Fibroblast of the conjunctiva (primary cell): ENCODE measurements around the gene CSE1L.
"Not testable (repeated sequence)": the region's sequence is repeated elsewhere in the genome, so short reads cannot be mapped to it uniquely, and the experiment has no call there.

Experiments
- DNase-seq: peaks from one replicate; pipeline ENCODE4 v3.0.0-alpha.2; 2010; ENCODE audit warnings: low read depth

CSE1L gene, protein sequence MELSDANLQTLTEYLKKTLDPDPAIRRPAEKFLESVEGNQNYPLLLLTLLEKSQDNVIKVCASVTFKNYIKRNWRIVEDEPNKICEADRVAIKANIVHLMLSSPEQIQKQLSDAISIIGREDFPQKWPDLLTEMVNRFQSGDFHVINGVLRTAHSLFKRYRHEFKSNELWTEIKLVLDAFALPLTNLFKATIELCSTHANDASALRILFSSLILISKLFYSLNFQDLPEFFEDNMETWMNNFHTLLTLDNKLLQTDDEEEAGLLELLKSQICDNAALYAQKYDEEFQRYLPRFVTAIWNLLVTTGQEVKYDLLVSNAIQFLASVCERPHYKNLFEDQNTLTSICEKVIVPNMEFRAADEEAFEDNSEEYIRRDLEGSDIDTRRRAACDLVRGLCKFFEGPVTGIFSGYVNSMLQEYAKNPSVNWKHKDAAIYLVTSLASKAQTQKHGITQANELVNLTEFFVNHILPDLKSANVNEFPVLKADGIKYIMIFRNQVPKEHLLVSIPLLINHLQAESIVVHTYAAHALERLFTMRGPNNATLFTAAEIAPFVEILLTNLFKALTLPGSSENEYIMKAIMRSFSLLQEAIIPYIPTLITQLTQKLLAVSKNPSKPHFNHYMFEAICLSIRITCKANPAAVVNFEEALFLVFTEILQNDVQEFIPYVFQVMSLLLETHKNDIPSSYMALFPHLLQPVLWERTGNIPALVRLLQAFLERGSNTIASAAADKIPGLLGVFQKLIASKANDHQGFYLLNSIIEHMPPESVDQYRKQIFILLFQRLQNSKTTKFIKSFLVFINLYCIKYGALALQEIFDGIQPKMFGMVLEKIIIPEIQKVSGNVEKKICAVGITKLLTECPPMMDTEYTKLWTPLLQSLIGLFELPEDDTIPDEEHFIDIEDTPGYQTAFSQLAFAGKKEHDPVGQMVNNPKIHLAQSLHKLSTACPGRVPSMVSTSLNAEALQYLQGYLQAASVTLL

DNA sequence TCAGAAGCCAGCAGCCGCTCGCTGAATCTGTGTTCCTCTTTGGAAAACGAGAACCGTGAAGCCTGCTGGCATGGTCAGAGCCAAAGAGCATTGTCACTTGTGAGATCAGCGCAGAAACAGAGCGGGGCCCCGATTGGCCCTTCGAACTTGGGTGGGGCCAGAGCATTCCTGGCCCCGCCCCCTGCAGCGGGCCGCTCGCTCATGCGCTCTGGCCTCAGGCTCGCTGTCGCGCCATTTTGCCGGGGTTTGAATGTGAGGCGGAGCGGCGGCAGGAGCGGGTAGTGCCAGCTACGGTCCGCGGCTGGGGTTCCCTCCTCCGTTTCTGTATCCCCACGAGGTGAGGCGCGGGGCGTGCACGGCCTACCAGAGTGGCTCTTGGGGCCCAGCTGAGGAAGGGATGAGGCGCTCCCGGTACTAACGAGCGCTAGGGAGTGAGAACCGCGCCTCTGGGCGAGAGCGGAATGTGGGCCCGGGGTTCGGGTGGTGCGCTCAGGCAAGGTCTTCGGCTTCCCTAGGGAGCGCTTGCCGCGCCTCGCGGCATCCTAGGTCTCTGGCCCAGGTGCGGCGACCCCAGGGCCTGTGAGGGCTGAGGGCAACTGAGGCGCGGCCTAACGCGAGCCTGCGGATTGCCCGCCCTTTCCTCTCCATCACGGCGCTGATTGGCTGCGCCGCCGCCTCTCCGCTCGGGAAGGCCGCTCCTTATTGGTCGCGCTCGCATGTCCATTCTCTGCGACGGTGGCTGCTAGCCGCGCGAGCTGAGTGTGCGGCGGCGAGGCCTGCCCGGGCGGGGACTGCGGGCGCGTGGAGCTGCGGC is at the start of gene CSE1L:
Gene CSE1L, plus strand, starts transcription at position 226 of the 814 bp plus-strand sequence. CDS start 12,152 bp downstream, outside the sequence.
- peak; percentile 90 for DNase-seq

- no peak for DNase-seq
These were observed 45.9 kb upstream of the CSE1L start for GRCh38 chr20:48999890-49000870.

GRCh38 chr20:49001741-49002140 is 44.4 kb upstream of the CSE1L start:
- DNase-seq, result no peak

DNA sequence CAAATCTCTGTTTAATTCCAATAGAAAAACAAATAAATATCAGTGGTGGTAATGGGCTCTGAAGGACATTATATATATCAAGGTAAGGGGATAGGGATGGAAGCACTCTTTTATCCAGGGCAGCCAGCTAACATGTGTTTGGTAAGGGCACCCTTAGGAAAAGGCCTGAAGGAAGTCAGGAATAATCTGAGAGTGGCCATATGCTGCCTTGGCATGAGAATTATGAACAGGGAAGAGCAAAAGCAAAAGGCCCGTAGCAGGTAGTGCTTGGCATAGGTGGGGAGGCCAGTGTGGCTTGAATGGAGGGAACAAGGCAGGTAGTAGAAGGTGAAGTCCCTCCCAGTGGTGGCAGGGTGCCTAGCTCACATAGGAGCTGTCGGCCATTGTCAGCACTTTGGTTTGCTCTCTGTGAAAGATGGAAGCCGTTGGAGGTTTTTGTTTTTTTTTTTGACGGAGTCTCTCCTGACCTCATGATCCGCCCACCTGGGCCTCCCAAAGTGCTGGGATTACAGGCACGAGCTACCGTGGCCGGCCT is 39.6 kb upstream of the CSE1L start:
- no peak for DNase-seq

- DNase-seq, result no peak
These were observed 36.0 kb upstream of the CSE1L start for GRCh38 chr20:49009899-49010631.

DNA sequence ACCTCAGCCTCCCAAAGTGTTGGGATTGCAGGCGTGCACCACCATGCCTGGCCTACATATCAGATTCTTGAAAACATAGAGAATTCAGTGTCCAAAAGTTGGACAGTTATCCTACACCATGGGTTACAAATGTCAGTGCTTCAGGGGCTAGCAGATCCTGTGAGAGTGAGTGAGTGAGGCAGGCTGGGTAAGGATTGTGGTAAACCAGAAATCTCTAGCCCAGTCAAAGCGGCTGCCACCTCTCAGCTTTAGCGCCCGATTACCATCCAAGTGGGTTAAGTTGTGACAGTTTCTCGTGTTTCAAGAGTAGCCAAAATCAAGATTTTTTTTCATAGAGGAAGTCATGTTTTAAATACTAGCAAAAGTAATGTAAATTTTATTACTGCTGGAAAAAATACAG is 21.9 kb upstream of the CSE1L start:
- no peak for DNase-seq

DNA sequence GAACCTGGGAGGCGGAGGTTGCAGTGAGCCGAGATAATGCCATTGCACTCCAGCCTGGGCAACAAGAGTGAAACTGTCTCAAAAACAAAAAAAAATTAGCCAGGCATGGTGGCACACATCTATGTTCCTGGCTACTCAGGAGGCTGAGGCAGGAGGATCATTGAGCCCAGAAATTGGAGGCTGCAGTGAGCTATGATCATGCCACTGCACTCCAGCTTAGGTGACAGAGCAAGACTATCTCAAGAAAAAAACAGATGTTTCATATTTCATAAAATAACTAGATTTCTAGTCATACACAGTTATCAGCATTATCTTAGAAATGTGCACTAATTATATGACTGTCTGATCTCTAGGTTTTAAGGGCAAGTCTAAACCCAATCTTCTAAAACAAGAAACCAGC is 17.9 kb upstream of the CSE1L start:
- DNase-seq, result not testable (repeated sequence)

GRCh38 chr20:49028684-49029083 is 17.4 kb upstream of the CSE1L start:
- no peak for DNase-seq

DNA sequence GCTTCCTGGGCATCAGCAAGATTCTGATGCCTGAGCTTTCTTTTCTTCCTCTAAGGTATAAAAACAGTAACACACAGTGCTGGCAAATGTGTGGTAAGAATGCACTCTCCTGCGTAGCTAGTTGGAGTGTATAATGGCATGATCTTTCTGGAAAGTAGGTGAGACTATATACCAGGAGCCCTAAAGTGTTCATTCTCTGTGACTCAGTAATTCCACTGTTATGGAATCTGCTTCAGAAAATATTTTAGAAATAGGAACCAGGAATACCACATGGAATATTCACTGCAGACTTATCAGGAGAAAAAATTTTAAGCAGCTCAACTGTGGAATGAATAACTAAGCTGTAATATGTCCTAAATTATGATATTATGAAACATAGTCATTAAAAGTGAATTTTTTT is 16.9 kb upstream of the CSE1L start:
- DNase-seq, result no peak

- no peak for DNase-seq
These were observed 15.0 kb upstream of the CSE1L start for GRCh38 chr20:49030954-49031619.

DNA sequence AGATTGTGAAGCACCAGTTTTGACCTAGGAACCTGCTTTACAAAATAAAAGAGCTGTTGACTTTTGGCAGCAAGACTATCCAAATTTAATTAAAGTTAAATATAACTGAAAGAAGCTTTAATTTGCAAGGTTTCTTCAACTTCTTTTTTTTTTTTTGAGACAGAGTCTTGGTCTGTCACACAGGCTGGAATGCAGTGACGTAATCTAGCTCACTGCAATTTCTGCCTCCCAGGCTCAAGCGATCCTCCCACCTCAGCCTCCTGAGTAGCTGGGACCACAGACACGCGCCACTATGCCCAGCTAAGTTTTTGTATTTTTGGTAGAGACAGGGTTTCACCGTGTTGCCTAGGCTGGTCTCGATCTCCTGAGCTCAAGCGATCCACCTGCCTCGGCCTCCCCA is 13.7 kb upstream of the CSE1L start:
- no peak for DNase-seq

DNA sequence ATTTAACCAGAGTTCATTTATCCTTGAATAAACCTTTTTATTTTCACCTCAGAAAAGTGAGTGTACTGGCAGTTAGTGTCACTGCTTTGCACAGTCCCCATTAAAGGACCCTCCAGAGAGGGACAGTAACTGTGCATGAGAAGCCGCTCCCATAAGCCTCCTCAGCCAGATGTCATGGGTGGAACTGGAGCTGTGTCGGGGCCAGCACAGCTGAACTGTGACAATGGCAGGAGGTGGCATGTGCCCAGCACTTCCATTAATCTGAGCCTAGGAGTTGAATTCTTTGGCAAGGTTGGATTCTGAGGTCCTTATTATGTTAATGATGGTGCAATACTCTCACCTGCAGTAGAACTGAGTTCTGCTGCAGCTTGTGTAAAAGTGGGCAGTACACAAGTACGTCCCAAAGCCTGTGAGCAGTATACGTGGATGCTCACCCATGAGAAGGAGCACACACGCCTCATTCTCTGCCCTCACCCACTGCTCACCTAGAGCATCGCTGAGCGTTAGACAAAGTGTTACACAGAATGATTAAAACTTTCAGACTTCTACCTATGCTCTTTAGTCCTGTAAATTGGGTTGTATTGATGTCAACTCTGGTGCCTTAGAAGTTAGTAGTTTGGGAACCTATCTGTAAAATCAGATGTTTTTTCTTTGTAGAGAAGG is 11.9 kb upstream of the CSE1L start:
- DNase-seq, result no peak

- no peak for DNase-seq
These were observed 8.1 kb upstream of the CSE1L start for GRCh38 chr20:49037962-49038387.

DNA sequence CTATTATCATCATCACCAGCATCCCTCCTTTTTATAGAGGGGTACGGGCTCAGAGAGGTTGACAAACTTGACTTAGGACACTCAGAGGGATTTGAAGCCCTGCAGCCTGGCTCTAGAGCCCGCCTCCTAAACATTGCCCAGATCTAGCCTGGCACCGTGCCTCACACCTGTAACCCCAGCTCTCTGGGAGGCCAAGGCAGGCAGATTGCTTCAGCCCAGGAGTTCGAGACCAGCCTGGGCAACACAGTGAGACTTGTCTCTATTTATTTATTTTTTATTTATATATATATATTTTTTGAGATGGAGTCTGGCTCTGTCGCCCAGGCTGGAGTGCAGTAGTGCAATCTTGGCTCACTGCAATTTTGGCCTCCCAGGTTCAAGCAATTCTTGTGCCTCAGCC is 6.3 kb upstream of the CSE1L start:
- DNase-seq, result no peak

DNA sequence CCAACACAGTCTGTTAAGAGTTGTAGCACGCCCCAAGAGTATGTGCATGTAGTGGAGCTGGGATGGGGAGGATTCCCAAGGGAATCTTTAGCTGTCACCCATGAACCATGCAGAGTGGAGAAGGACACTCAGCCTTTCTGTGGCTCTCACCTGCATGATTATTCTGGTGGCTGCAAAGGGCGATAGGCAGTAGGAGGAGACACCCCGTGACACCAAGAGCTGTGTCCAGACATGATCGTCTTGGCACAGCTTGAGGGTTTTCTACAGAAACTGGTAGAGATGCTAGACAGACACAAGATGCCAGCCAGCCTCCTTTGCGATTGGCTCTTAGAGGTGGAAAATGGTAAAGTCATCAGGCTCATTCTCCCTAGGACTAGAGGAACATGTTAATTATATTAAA is 3.1 kb upstream of the CSE1L start:
- no peak for DNase-seq

DNA sequence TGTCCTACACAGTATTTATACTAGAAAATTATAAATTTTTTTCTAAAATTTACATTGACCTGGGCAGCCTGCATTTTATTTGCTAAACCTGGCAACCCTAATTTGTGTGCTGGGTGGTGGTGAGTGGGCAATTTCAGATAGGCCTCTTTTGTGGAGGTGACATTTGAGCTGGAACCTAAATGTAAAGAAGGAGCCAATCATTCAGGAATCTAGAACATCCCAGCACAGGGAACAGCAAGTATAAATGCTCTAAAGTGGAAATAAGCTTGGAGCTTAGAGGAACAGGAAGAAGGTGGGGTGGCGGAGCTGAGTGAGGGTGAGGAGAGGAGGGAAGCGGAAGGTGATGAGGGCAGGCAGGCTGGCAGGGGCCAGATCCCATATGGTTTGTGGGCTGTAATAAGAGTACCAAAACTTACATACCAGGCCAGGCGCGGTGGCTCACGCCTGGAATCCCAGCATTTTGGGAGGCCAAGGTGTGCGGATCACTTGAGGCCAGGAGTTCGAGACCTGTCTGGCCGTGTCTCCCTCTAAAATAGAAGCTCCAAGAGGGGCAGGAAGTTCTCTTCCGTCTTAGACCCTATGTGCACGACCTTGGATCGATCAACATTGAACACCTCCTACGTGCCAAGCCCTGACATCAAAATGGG is 549 bp upstream of the CSE1L start:
- no peak for DNase-seq

DNA sequence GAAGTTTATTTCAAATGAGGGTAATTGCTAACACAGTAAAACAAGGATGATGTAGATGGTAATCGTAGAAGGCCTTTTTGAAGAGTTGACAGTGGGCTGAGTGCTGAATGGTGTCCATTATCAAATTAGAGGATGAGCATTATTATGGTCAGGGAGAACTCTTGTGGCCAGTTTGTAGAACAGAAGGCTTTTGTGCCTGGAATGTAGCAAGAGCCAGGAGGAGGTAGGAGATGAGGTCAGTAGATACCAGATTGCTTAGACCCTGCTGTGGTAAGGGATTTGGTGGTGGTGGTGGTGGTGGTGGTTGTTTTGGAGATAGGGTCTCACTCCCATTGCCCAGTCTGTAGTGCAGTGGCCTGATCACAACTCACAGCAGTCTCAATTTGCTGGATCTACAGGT is 6.2 kb downstream of the CSE1L start:
- no peak for DNase-seq

GRCh38 chr20:49054056-49054643 is 8.0 kb downstream of the CSE1L start:
- no peak for DNase-seq
